ENCODE measurements around the gene TFDP2. TPM values are rescaled to one million over a fixed set of nuclear protein-coding genes. Genes with fewer than 3 reads are reported as not detected.
"Not testable (repeated sequence)": the region's sequence is repeated elsewhere in the genome, so short reads cannot be mapped to it uniquely, and the experiment has no call there.

Gene TFDP2
- total RNA-seq, result 14.7 and 16.1 TPM in 2 replicates

GRCh38 chr3:142148792-142149672 is at the start of gene TFDP2:
Gene TFDP2 (minus strand): TSS chr3:142149544. CDS start chr3:142101749, 47,795 bp downstream.
- DNase-seq (ENCODE audit: extremely low read depth, low read depth, low spot score), result peak; percentile 9

- no peak for DNase-seq (ENCODE audit: extremely low read depth, low read depth, low spot score)
Observed at GRCh38 chr3:142188846-142189245, 39.5 kb upstream of the TFDP2 start.

GRCh38 chr3:142180761-142181362 is 31.5 kb upstream of the TFDP2 start:
- DNase-seq (ENCODE audit: extremely low read depth, low read depth, low spot score), result no peak

GRCh38 chr3:142175478-142175877 is 26.1 kb upstream of the TFDP2 start:
- DNase-seq (ENCODE audit: extremely low read depth, low read depth, low spot score), result no peak

GRCh38 chr3:142174559-142174958 is 25.2 kb upstream of the TFDP2 start:
- DNase-seq (ENCODE audit: extremely low read depth, low read depth, low spot score), result no peak

GRCh38 chr3:142168514-142168913 is 19.2 kb upstream of the TFDP2 start:
- DNase-seq (ENCODE audit: extremely low read depth, low read depth, low spot score), result no peak

GRCh38 chr3:142165194-142165593 is 15.8 kb upstream of the TFDP2 start:
- DNase-seq (ENCODE audit: extremely low read depth, low read depth, low spot score), result no peak

- no peak for DNase-seq (ENCODE audit: extremely low read depth, low read depth, low spot score)
Observed at GRCh38 chr3:142159083-142159740, 9.9 kb upstream of the TFDP2 start.

- no peak for DNase-seq (ENCODE audit: extremely low read depth, low read depth, low spot score)
Observed at GRCh38 chr3:142154186-142154585, 4.8 kb upstream of the TFDP2 start.

GRCh38 chr3:142152384-142152783 is 3.0 kb upstream of the TFDP2 start:
- DNase-seq (ENCODE audit: extremely low read depth, low read depth, low spot score), result no peak

GRCh38 chr3:142151828-142152227 is 2.5 kb upstream of the TFDP2 start:
- DNase-seq (ENCODE audit: extremely low read depth, low read depth, low spot score), result no peak

- DNase-seq (ENCODE audit: extremely low read depth, low read depth, low spot score), result no peak
Observed at GRCh38 chr3:142151240-142151639, 1.9 kb upstream of the TFDP2 start.

- no peak for DNase-seq (ENCODE audit: extremely low read depth, low read depth, low spot score)
Observed at GRCh38 chr3:142150271-142150670, 927 bp upstream of the TFDP2 start.

GRCh38 chr3:142149673-142149992 is 289 bp upstream of the TFDP2 start:
- DNase-seq (ENCODE audit: extremely low read depth, low read depth, low spot score), result no peak

GRCh38 chr3:142148044-142148791 is 1.1 kb downstream of the TFDP2 start:
- DNase-seq (ENCODE audit: extremely low read depth, low read depth, low spot score), result no peak

- DNase-seq (ENCODE audit: extremely low read depth, low read depth, low spot score), result not testable (repeated sequence)
Observed at GRCh38 chr3:142144587-142144986, 4.8 kb downstream of the TFDP2 start.

GRCh38 chr3:142140608-142141285 is 8.6 kb downstream of the TFDP2 start:
- not testable (repeated sequence) for DNase-seq (ENCODE audit: extremely low read depth, low read depth, low spot score)

GRCh38 chr3:142137089-142137488 is 12.3 kb downstream of the TFDP2 start:
- not testable (repeated sequence) for DNase-seq (ENCODE audit: extremely low read depth, low read depth, low spot score)

- DNase-seq (ENCODE audit: extremely low read depth, low read depth, low spot score), result no peak
Observed at GRCh38 chr3:142134799-142135325, 14.5 kb downstream of the TFDP2 start.

- DNase-seq (ENCODE audit: extremely low read depth, low read depth, low spot score), result no peak
Observed at GRCh38 chr3:142129516-142130171, 19.7 kb downstream of the TFDP2 start.

All from glomerular endothelial cell (primary cell).